Prostate gland (tissue), 2 donors: ENCODE data around the gene EPHB2.

Experiments
- CTCF ChIP-seq, 4 experiments: fragments of 200-600 bp in 2 of 4; fragments of 450-650 bp in 2 of 4; sonication (generic) in 2 of 4; IDR thresholded peaks; 1 replicate in 3 of 4; 2 replicates in 1 of 4; pipeline ENCODE4 v1.5.1; 2016 to 2019; ENCODE audit warnings: antibody characterized with exemption in 4 of 4, mild to moderate bottlenecking in 2 of 4, moderate library complexity in 2 of 4
- POLR2A ChIP-seq: fragments of 450-650 bp; IDR thresholded peaks from one replicate; pipeline ENCODE4 v1.6.1; 2016; ENCODE audit warnings: antibody characterized with exemption, mild to moderate bottlenecking

DNA sequence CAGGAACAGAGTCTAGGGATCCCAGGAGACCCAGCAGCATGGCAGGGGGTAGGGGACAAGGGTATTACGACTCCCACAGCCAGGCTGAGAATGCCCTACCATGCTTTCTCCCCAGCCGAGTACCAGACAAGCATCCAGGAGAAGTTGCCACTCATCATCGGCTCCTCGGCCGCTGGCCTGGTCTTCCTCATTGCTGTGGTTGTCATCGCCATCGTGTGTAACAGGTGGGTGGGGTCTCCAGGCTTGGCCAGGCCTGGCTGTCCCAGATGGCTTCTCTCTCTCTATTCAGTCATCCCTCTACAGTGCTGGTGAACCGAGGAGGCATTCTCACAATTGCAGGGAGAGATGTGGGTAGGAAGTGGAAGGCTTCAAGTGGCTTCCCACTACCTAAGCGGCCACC lies 184.7 kb downstream of the EPHB2 start:
- TF ChIP-seq CTCF (IDR thresholded peaks at IDR 0.05) (no peak), POLR2A (no peak)
